ENCODE data around the gene CALHM6. TPM values are rescaled to one million over a fixed set of nuclear protein-coding genes. Genes with fewer than 3 reads are reported as not detected.

Gene CALHM6
- total and polyA plus RNA-seq, 10 of the 15 experiments (the other 5 are each of a cell fraction or from before 2014, with no cell fraction given) = 0.15 to 3.4 (median 1.3) TPM

- TF ChIP-seq HSF1 (IDR thresholded peaks at IDR 0.05; ENCODE audit: low read depth, low read length) = no peak
- no peak for TF ChIP-seq POU2F2 (IDR thresholded peaks at IDR 0.05; ENCODE audit: borderline replicate concordance, low read depth, low read length)
- TF ChIP-seq EZH2 (IDR thresholded peaks at IDR 0.05; ENCODE audit: borderline replicate concordance, control insufficient read depth, low read depth, low read length) = no peak
- TF ChIP-seq MLLT1 (IDR thresholded peaks at IDR 0.05) = no peak
- no peak for TF ChIP-seq TCF12 (IDR thresholded peaks at IDR 0.05; ENCODE audit: low read depth, low read length)
- TF ChIP-seq E2F4 (IDR thresholded peaks at IDR 0.05; ENCODE audit: low read depth, low read length) = no peak
- TF ChIP-seq IKZF1 (conservative IDR thresholded peaks at IDR 0.05) = peak; percentile 85
- no peak for TF ChIP-seq CBX5 (IDR thresholded peaks at IDR 0.05; ENCODE audit: low read depth)
- no peak for TF ChIP-seq BRCA1 (IDR thresholded peaks at IDR 0.05; ENCODE audit: low read depth, low read length)
- TF ChIP-seq JUNB (IDR thresholded peaks at IDR 0.05) = no peak
- no peak for TF ChIP-seq TBL1XR1 (IDR thresholded peaks at IDR 0.05; ENCODE audit: low read depth, low read length)
- no peak for TF ChIP-seq ZNF384 (IDR thresholded peaks at IDR 0.05; ENCODE audit: borderline replicate concordance, low read depth, low read length)
- no peak for TF ChIP-seq SMC3 (IDR thresholded peaks at IDR 0.05; ENCODE audit: borderline replicate concordance, low read length)
- peak; percentile 91 for TF ChIP-seq GATAD2B (conservative IDR thresholded peaks at IDR 0.05; ENCODE audit: low read depth)
- TF ChIP-seq CHD2 (IDR thresholded peaks at IDR 0.05; ENCODE audit: borderline replicate concordance, low read depth, low read length) = no peak
- no peak for TF ChIP-seq BCLAF1 (IDR thresholded peaks at IDR 0.05)
- TF ChIP-seq ZNF207 (IDR thresholded peaks at IDR 0.05; ENCODE audit: borderline replicate concordance) = no peak
- no peak for TF ChIP-seq ATF2 (IDR thresholded peaks at IDR 0.05; ENCODE audit: low read length)
- TF ChIP-seq ATF7 (IDR thresholded peaks at IDR 0.05; ENCODE audit: low read depth) = no peak
- TF ChIP-seq BMI1 (IDR thresholded peaks at IDR 0.05; ENCODE audit: borderline replicate concordance) = peak; percentile 92
- TF ChIP-seq RFX5 (IDR thresholded peaks at IDR 0.05; ENCODE audit: low read depth, low read length) = no peak
These were observed 1.0 kb downstream of the CALHM6 start (continued) for GRCh38 chr6:116461932-116462885.

All from GM12878 (cell line).